Endodermal cell (in vitro differentiated cells): ENCODE measurements around the gene SENP1. TPM values are rescaled to one million over a fixed set of nuclear protein-coding genes. Genes with fewer than 3 reads are reported as not detected.

Experiments
- DNase-seq: peaks from one replicate; pipeline ENCODE4 v3.0.0-alpha.2; 2017
- H3K27ac ChIP-seq: 2 replicates; pipeline ENCODE4 v1.5.1; 2013; ENCODE audit warnings: mild to moderate bottlenecking, low read depth, low read length, moderate library complexity
- H3K27me3 ChIP-seq: 2 replicates; pipeline ENCODE4 v1.6.1; 2013; ENCODE audit warnings: mild to moderate bottlenecking, low read length, moderate library complexity; ENCODE audit not compliant: insufficient read depth, control insufficient read depth, poor library complexity, severe bottlenecking
- H3K36me3 ChIP-seq: 2 replicates; pipeline ENCODE4 v1.7.0; 2013; ENCODE audit warnings: mild to moderate bottlenecking, low read length, moderate library complexity; ENCODE audit not compliant: control insufficient read depth, insufficient read depth
- H3K4me1 ChIP-seq: one replicate; pipeline ENCODE4 v1.7.0; 2013; ENCODE audit warnings: low read length; ENCODE audit not compliant: control insufficient read depth, insufficient read depth
- H3K4me3 ChIP-seq: 2 replicates; pipeline ENCODE4 v1.5.1; 2013; ENCODE audit warnings: mild to moderate bottlenecking, low read length, moderate library complexity
- H3K9ac ChIP-seq: 2 replicates; pipeline ENCODE4 v1.6.1; 2013; ENCODE audit warnings: mild to moderate bottlenecking, low read length, moderate library complexity; ENCODE audit not compliant: poor library complexity, severe bottlenecking; ENCODE audit errors: extremely low read depth
- H3K9me3 ChIP-seq: 2 replicates; pipeline ENCODE4 v1.6.1; 2013; ENCODE audit warnings: mild to moderate bottlenecking, low read length, moderate library complexity; ENCODE audit not compliant: control insufficient read depth
- H3K27ac Mint-ChIP-seq: 2 replicates; pipeline ENCODE4 v1.8.0; 2020; ENCODE audit warnings: mixed read lengths
- H3K27me3 Mint-ChIP-seq: 2 replicates; pipeline ENCODE4 v1.8.0; 2021; ENCODE audit warnings: mild to moderate bottlenecking, mixed read lengths; ENCODE audit not compliant: insufficient read depth
- H3K36me3 Mint-ChIP-seq: 2 replicates; pipeline ENCODE4 v1.8.0; 2020; ENCODE audit warnings: low read depth, mixed read lengths
- H3K4me1 Mint-ChIP-seq: 2 replicates; pipeline ENCODE4 v1.8.0; 2020; ENCODE audit warnings: mixed read lengths
- H3K4me3 Mint-ChIP-seq: 2 replicates; pipeline ENCODE4 v1.8.0; 2020; ENCODE audit warnings: mild to moderate bottlenecking, moderate library complexity, mixed read lengths
- H3K9me3 Mint-ChIP-seq: 2 replicates; pipeline ENCODE4 v1.8.0; 2020; ENCODE audit warnings: mild to moderate bottlenecking, mixed read lengths
- CTCF ChIP-seq: fragments of 200-600 bp; sonication (generic); conservative IDR thresholded peaks from 2 replicates; pipeline ENCODE4 v1.5.0; 2021; ENCODE audit warnings: antibody characterized with exemption, mild to moderate bottlenecking
- WGBS, 2 experiments: methylation state at CpG; one replicate each; pipeline versions ENCODE4 v1.1.5 to v1.1.7; 2013; ENCODE audit warnings: missing lambda C conversion rate in 2 of 2, mixed read lengths in 1 of 2; ENCODE audit not compliant: insufficient coverage in 1 of 2, insufficient read length in 1 of 2; 5-methylcytosine and 5-hydroxymethylcytosine counted together
- total RNA-seq, 2 donors: library from RNA; stranded (reverse); fragmentation: NEBNext Ultra II Directional in 1 of 2; extraction: Animal tissue kit (Norgen Biotek cat#: 25700) in 1 of 2; gene quantifications; 2 replicates in 1 of 2; 3 replicates in 1 of 2; pipeline ENCODE4 v1.2.1, GENCODE V29; 2021

Gene SENP1
- total RNA-seq, 2 donors from 2014 or later, result 30.6 to 39.6 TPM

- no peaks in the 10 kb centered on the region for H3K36me3 ChIP-seq
- H3K36me3 Mint-ChIP-seq, result no peaks in the 10 kb centered on the region
- peaks cover 11% of the 10 kb centered on the region for H3K4me1 ChIP-seq
- TF ChIP-seq CTCF, result peak; percentile 36
- no peaks in the 10 kb centered on the region for H3K9me3 ChIP-seq
- no peak overlapping the region for H3K27ac Mint-ChIP-seq
- no peak overlapping the region for H3K4me3 Mint-ChIP-seq
- no peaks in the 10 kb centered on the region for H3K9me3 Mint-ChIP-seq
- no peak overlapping the region for H3K27ac ChIP-seq
- no peak for DNase-seq
- peaks cover 98% of the 10 kb centered on the region for H3K27me3 Mint-ChIP-seq
- H3K27me3 ChIP-seq, result peaks cover 100% of the 10 kb centered on the region
- no peak overlapping the region for H3K4me3 ChIP-seq
- WGBS, 2 experiments, result 68 to 69% methylated on average over 2 to 3 of the region's 4 CpGs
- H3K4me1 Mint-ChIP-seq, result peaks cover 8% of the 10 kb centered on the region
- H3K9ac ChIP-seq, result no peak overlapping the region
Measured at GRCh38 chr12:48008950-48009349, 96.9 kb downstream of the SENP1 start.

- Mint-ChIP-seq H3K27ac (no peak overlapping the region), H3K4me1 (peaks cover 8% of the 10 kb centered on the region), H3K36me3 (no peaks in the 10 kb centered on the region), H3K27me3 (peaks cover 98% of the 10 kb centered on the region), H3K4me3 (no peak overlapping the region), H3K9me3 (no peaks in the 10 kb centered on the region)
- H3K27me3 ChIP-seq, result peaks cover 100% of the 10 kb centered on the region
- H3K27ac ChIP-seq, result no peak overlapping the region
- no peak for TF ChIP-seq CTCF
- no peaks in the 10 kb centered on the region for H3K9me3 ChIP-seq
- peak overlapping the region; percentile 9 for H3K4me3 ChIP-seq
- WGBS, 2 experiments, result 51 to 60% methylated on average over 1 to 2 of the region's 2 CpGs
- no peaks in the 10 kb centered on the region for H3K36me3 ChIP-seq
- no peak for DNase-seq
- peaks cover 11% of the 10 kb centered on the region for H3K4me1 ChIP-seq
- no peak overlapping the region for H3K9ac ChIP-seq
Measured at GRCh38 chr12:48008349-48008748, 97.5 kb downstream of the SENP1 start.

DNA sequence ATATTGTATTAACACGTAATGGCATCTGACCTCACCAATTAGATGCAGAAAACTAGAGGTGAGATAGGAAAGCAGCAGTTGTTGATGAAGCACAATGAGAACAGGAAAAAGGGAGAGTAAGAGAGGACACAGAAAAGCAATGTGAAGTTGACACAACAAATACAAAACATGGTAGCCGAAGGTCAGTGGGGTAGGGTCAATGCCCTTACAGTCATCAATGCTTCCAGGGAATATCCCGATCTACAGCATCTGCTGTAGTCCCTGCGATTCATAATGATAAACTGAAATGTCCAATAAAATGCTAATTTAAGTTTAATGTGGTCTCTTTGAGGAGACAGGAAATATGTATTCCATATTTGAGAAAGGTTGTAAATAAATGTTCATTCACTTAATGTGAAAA lies 98.7 kb downstream of the SENP1 start:
- Histone ChIP-seq H3K9ac (no peak overlapping the region), H3K27me3 (peaks cover 100% of the 10 kb centered on the region), H3K36me3 (no peaks in the 10 kb centered on the region), H3K9me3 (no peaks in the 10 kb centered on the region), H3K4me1 (peaks cover 11% of the 10 kb centered on the region), H3K4me3 (no peak overlapping the region), H3K27ac (no peak overlapping the region)
- Mint-ChIP-seq H3K36me3 (no peaks in the 10 kb centered on the region), H3K27ac (no peak overlapping the region), H3K4me1 (peaks cover 17% of the 10 kb centered on the region), H3K9me3 (no peaks in the 10 kb centered on the region), H3K27me3 (peaks cover 98% of the 10 kb centered on the region), H3K4me3 (no peak overlapping the region)
- TF ChIP-seq CTCF, result no peak
- no peak for DNase-seq
- WGBS, 2 experiments, result 92% methylated on average over 4 of the region's 4 CpGs
